A673 (cell line): ENCODE measurements around the gene OXTR. TPM values are rescaled to one million over a fixed set of nuclear protein-coding genes. Genes with fewer than 3 reads are reported as not detected.

ENCODE experiments used
- BruUV-seq: library from RNA; stranded (reverse); fragments of 400-500 nt; replicated peaks from 2 replicates; lab custom pipeline; 2021; lab: Mats Ljungman, UMichigan
- CTCF ChIA-PET: fragments of 300-600 bp; sonication (Branson Sonifier 250); formaldehyde crosslinking; loops from one replicate; lab custom pipeline; 2022; ENCODE audit warnings: antibody characterized with exemption; lab: Charles Lee
- POLR2A ChIA-PET: fragments of 300-600 bp; sonication (Branson Sonifier 250); formaldehyde crosslinking; loops from one replicate; lab custom pipeline; 2022; ENCODE audit warnings: antibody characterized with exemption; ENCODE audit not compliant: low non-redundant PET; lab: Charles Lee
- DNase-seq: peaks from one replicate; pipeline ENCODE4 v3.0.0-alpha.2; 2015; ENCODE audit warnings: low spot score
- H3K27ac ChIP-seq: fragments of 200-600 bp; sonication (generic); 2 replicates; pipeline ENCODE4 v1.5.1; 2016; ENCODE audit warnings: mixed run types, low read depth, mild to moderate bottlenecking, mixed read lengths, antibody characterized with exemption, low read length; ENCODE audit not compliant: poor library complexity, severe bottlenecking
- H3K27me3 ChIP-seq: fragments of 200-600 bp; sonication (generic); replicated peaks from 2 replicates; pipeline ENCODE4 v1.6.1; 2017; ENCODE audit warnings: mixed run types, low read depth, mild to moderate bottlenecking, mixed read lengths, antibody characterized with exemption, low read length; ENCODE audit not compliant: insufficient read depth, poor library complexity
- H3K36me3 ChIP-seq: fragments of 200-600 bp; sonication (generic); 2 replicates; pipeline ENCODE4 v1.6.1; 2016; ENCODE audit warnings: mixed run types, mild to moderate bottlenecking, mixed read lengths, antibody characterized with exemption, low read length; ENCODE audit not compliant: insufficient read depth, poor library complexity, severe bottlenecking
- H3K4me1 ChIP-seq: fragments of 200-600 bp; sonication (generic); 2 replicates; pipeline ENCODE4 v1.6.1; 2017; ENCODE audit warnings: mixed run types, mild to moderate bottlenecking, mixed read lengths, antibody characterized with exemption, low read length; ENCODE audit not compliant: insufficient read depth, poor library complexity, severe bottlenecking
- H3K4me3 ChIP-seq: fragments of 200-600 bp; sonication (generic); 2 replicates; pipeline ENCODE4 v1.5.1; 2016; ENCODE audit warnings: low read depth, mixed run types, mild to moderate bottlenecking, mixed read lengths, low read length; ENCODE audit not compliant: poor library complexity, severe bottlenecking
- H3K9me3 ChIP-seq: fragments of 200-600 bp; sonication (generic); 2 replicates; pipeline ENCODE4 v1.6.1; 2016; ENCODE audit warnings: mixed run types, low read depth, mild to moderate bottlenecking, mixed read lengths, antibody characterized with exemption, low read length; ENCODE audit not compliant: poor library complexity, severe bottlenecking
- EZH2 ChIP-seq: fragments of 200-600 bp; sonication (generic); IDR thresholded peaks from 2 replicates; pipeline ENCODE4 v1.6.1; 2017; ENCODE audit warnings: borderline replicate concordance, low read depth, mild to moderate bottlenecking, mixed read lengths, antibody characterized with exemption, low read length; ENCODE audit not compliant: poor library complexity, severe bottlenecking
- intact Hi-C: fragments of 100-400 bp; cut with micrococcal nuclease; formaldehyde crosslinking; loops from one replicate; pipeline ENCODE4 v1.10.0; 2022; ENCODE audit not compliant: unreplicated experiment
- total RNA-seq: library from RNA; stranded (reverse); gene quantifications from 2 replicates; pipeline ENCODE4 v1.2.3, GENCODE V29; 2021
- TF ChIP-seq, protein P1 (sequence below): fragments of 300-800, 200-600 bp; sonication (generic); conservative IDR thresholded peaks from 2 replicates; pipeline ENCODE4 v1.5.1; 2017; ENCODE audit warnings: low read depth, mild to moderate bottlenecking, antibody characterized with exemption, low read length, moderate library complexity, mixed read lengths

The OXTR gene
- total RNA-seq, 1 experiment from 2014 or later, result 6.5 TPM

DNA sequence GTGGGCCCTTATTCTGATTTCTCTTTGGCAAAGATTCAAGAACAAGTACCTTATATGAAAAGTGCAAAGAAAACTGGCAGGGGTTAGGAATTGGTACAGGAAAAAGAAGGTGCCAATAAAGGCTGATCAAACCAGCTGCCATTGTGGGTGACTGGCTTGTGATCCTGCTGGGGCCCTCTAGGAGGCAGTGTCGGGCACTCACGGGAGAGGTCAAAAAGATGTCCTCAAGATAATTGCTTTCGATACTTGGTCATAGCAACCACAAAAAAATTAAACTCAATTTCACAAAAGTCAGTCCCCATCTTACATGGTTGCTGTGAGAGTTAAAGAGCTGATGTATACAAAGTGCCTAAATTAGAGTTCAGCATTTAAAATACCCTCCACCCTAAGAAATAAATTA is 66.9 kb downstream of the OXTR start:
- DNase-seq, result no peak
- TF ChIP-seq, protein P1, sequence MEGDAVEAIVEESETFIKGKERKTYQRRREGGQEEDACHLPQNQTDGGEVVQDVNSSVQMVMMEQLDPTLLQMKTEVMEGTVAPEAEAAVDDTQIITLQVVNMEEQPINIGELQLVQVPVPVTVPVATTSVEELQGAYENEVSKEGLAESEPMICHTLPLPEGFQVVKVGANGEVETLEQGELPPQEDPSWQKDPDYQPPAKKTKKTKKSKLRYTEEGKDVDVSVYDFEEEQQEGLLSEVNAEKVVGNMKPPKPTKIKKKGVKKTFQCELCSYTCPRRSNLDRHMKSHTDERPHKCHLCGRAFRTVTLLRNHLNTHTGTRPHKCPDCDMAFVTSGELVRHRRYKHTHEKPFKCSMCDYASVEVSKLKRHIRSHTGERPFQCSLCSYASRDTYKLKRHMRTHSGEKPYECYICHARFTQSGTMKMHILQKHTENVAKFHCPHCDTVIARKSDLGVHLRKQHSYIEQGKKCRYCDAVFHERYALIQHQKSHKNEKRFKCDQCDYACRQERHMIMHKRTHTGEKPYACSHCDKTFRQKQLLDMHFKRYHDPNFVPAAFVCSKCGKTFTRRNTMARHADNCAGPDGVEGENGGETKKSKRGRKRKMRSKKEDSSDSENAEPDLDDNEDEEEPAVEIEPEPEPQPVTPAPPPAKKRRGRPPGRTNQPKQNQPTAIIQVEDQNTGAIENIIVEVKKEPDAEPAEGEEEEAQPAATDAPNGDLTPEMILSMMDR, result peak; percentile 53
- TF ChIP-seq EZH2, result no peak
- H3K9me3 ChIP-seq, result no peaks in the 10 kb centered on the region
- intact Hi-C loops, result no loop called here
- no peaks in the 10 kb centered on the region for H3K4me1 ChIP-seq
- H3K27me3 ChIP-seq, result no peaks in the 10 kb centered on the region
- no peak overlapping the region for H3K27ac ChIP-seq
- BruUV-seq, result no TSS peak
- ChIA-PET CTCF (no interaction called here), POLR2A (no interaction called here)
- no peaks in the 10 kb centered on the region for H3K36me3 ChIP-seq
- no peak overlapping the region for H3K4me3 ChIP-seq

Other genes with a start within 250 kb of the OXTR start
- gene SSUH2, start 124.8 kb downstream of the OXTR start, total RNA-seq, result 2.5 and 3.6 TPM in 2 replicates
- not detected in 2 replicates for gene CAV3, start 35.8 kb downstream of the OXTR start, total RNA-seq
- gene RAD18, start 193.9 kb upstream of the OXTR start, total RNA-seq, result 39.1 and 42.5 TPM in 2 replicates